Nephron progenitor cell (in vitro differentiated cells): ENCODE data around the gene SIN3A.

Experiments
- DNase-seq: peaks from one replicate; pipeline ENCODE4 v3.0.0; 2021
- H3K27ac Mint-ChIP-seq: 2 replicates; pipeline ENCODE4 v1.8.0; 2021; ENCODE audit warnings: mild to moderate bottlenecking, moderate library complexity, mixed read lengths
- H3K27me3 Mint-ChIP-seq: 2 replicates; pipeline ENCODE4 v1.8.0; 2021; ENCODE audit warnings: mild to moderate bottlenecking, low read depth, mixed read lengths; ENCODE audit not compliant: poor library complexity
- H3K36me3 Mint-ChIP-seq: 2 replicates; pipeline ENCODE4 v1.8.0; 2021; ENCODE audit warnings: low read depth, mixed read lengths
- H3K4me1 Mint-ChIP-seq: 2 replicates; pipeline ENCODE4 v1.8.0; 2021; ENCODE audit warnings: mixed read lengths
- H3K4me3 Mint-ChIP-seq: 2 replicates; pipeline ENCODE4 v1.8.0; 2021; ENCODE audit warnings: mild to moderate bottlenecking, moderate library complexity, mixed read lengths
- H3K9me3 Mint-ChIP-seq: 2 replicates; pipeline ENCODE4 v1.8.0; 2021; ENCODE audit warnings: mild to moderate bottlenecking, moderate library complexity, mixed read lengths
- CTCF ChIP-seq: fragments of 200-600 bp; sonication (generic); IDR thresholded peaks from 2 replicates; pipeline ENCODE4 v1.5.0; 2021; ENCODE audit warnings: antibody characterized with exemption

The SIN3A gene

GRCh38 chr15:75425966-75426500 lies 25.5 kb downstream of the SIN3A start:
- Mint-ChIP-seq H3K4me1 (no peaks in the 10 kb centered on the region), H3K36me3 (peaks cover 62% of the 10 kb centered on the region), H3K4me3 (no peak overlapping the region), H3K9me3 (no peaks in the 10 kb centered on the region), H3K27me3 (peaks cover 2% of the 10 kb centered on the region), H3K27ac (peak overlapping the region; percentile 54)
- TF ChIP-seq CTCF: no peak
- DNase-seq: no peak

GRCh38 chr15:75422554-75422953 lies 28.9 kb downstream of the SIN3A start:
- H3K4me1 Mint-ChIP-seq: no peaks in the 10 kb centered on the region
- H3K27me3 Mint-ChIP-seq: peaks cover 2% of the 10 kb centered on the region
- peaks cover 60% of the 10 kb centered on the region for H3K36me3 Mint-ChIP-seq
- H3K4me3 Mint-ChIP-seq: no peak overlapping the region
- no peak for DNase-seq
- peak overlapping the region; percentile 54 for H3K27ac Mint-ChIP-seq
- H3K9me3 Mint-ChIP-seq: no peaks in the 10 kb centered on the region
- TF ChIP-seq CTCF: no peak

DNA sequence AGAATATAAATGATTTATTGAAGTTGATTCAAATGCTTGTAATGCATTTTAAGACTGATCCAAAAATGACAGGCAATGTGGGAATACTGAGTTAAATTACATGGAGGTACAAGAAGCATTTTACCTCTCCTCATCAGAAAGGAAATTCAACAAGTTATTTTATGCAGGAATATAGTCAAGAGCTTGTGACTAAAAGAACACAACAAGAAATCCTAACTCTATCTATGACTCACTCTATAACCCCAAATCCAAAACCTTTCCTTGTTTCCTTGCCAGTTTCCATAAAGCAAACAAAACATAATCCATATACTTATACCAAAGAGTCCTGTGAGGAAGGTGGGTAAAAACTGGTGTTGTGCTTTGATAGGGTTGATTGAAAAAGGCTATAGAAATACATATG lies 30.8 kb downstream of the SIN3A start:
- H3K27me3 Mint-ChIP-seq: peaks cover 2% of the 10 kb centered on the region
- no peak for TF ChIP-seq CTCF
- H3K4me3 Mint-ChIP-seq: no peak overlapping the region
- no peaks in the 10 kb centered on the region for H3K4me1 Mint-ChIP-seq
- H3K27ac Mint-ChIP-seq: no peak overlapping the region
- DNase-seq: no peak
- no peaks in the 10 kb centered on the region for H3K9me3 Mint-ChIP-seq
- H3K36me3 Mint-ChIP-seq: peaks cover 51% of the 10 kb centered on the region

- H3K27ac Mint-ChIP-seq: no peak overlapping the region
- TF ChIP-seq CTCF: no peak
- no peaks in the 10 kb centered on the region for H3K4me1 Mint-ChIP-seq
- no peaks in the 10 kb centered on the region for H3K9me3 Mint-ChIP-seq
- no peaks in the 10 kb centered on the region for H3K27me3 Mint-ChIP-seq
- peaks cover 66% of the 10 kb centered on the region for H3K36me3 Mint-ChIP-seq
- DNase-seq: no peak
- H3K4me3 Mint-ChIP-seq: no peak overlapping the region
Measured at GRCh38 chr15:75416584-75416983, 34.9 kb downstream of the SIN3A start.

DNA sequence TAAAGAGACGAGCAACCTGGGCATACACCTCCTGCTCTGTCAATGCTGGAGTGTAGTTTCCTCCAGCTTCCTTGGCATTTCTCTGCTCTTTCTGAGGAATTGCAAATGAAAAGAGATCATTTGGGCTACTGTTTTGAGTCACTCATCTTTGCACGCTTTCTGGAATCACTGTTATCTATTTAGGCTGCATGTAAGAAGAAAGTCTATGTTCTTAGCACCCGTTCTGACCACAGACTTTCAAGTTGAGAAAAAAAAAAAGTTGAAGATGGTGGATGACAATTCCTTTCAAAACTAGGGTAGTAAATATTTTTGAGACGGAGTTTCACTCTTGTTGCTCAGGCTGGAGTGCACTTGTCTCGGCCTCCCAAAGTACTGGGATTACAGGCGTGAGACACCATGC lies 41.3 kb downstream of the SIN3A start:
- Mint-ChIP-seq H3K36me3 (peaks cover 94% of the 10 kb centered on the region), H3K4me3 (no peak overlapping the region), H3K27me3 (no peaks in the 10 kb centered on the region), H3K4me1 (no peaks in the 10 kb centered on the region), H3K9me3 (no peaks in the 10 kb centered on the region), H3K27ac (peak overlapping the region; percentile 13)
- no peak for TF ChIP-seq CTCF
- no peak for DNase-seq

- Mint-ChIP-seq H3K36me3 (peaks cover 96% of the 10 kb centered on the region), H3K4me3 (no peak overlapping the region), H3K27ac (no peak overlapping the region), H3K4me1 (no peaks in the 10 kb centered on the region), H3K9me3 (no peaks in the 10 kb centered on the region), H3K27me3 (no peaks in the 10 kb centered on the region)
- no peak for TF ChIP-seq CTCF
- DNase-seq: no peak
Measured at GRCh38 chr15:75407083-75407482, 44.4 kb downstream of the SIN3A start.
